NB4 (cell line): ENCODE measurements around the gene E2F8.
"Not testable (repeated sequence)": the region's sequence is repeated elsewhere in the genome, so short reads cannot be mapped to it uniquely, and the experiment has no call there.

Experiments used
- DNase-seq: peaks from one replicate; pipeline ENCODE4 v3.0.0; 2010; ENCODE audit warnings: low read depth
- H3K4me3 ChIP-seq: one replicate; pipeline ENCODE4 v1.5.1; 2011; ENCODE audit warnings: mild to moderate bottlenecking, low read depth, low read length, moderate library complexity
- MYC ChIP-seq: IDR thresholded peaks from 2 replicates; pipeline ENCODE4 v1.6.1; 2011; ENCODE audit warnings: low read depth, low read length
- POLR2A ChIP-seq: IDR thresholded peaks from 2 replicates; pipeline ENCODE4 v1.6.1; 2011; ENCODE audit warnings: mild to moderate bottlenecking; ENCODE audit not compliant: insufficient read length; ENCODE audit errors: extremely low read depth
- TF ChIP-seq, protein P1 (sequence below): IDR thresholded peaks from one replicate; pipeline ENCODE4 v1.5.1; 2012; ENCODE audit warnings: low read depth, low read length
- TF ChIP-seq, protein P2 (sequence below): IDR thresholded peaks from 2 replicates; pipeline ENCODE4 v1.6.1; 2011; ENCODE audit warnings: low read depth, low read length

E2F8 gene

DNA sequence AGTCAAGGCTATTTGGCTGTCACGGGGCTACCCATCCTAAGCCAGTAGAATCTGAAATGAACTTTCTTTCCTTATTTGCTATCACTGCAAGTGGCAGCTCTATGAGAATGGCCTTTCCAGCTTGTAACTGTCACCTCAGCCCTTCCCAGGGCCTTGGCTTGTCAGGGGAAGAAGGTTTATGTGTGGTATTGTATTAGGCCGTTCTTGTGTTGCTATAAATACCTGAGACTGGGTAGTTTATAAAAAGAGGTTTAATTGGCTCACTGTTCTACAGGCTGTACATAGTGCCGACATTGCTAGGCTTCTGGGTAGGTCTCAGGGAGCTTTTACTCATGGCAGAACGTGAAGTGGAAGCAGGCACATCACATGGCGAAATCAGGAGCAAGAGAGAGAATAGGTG lies 26.8 kb upstream of the E2F8 start:
- DNase-seq: no peak
- TF ChIP-seq, protein P1, sequence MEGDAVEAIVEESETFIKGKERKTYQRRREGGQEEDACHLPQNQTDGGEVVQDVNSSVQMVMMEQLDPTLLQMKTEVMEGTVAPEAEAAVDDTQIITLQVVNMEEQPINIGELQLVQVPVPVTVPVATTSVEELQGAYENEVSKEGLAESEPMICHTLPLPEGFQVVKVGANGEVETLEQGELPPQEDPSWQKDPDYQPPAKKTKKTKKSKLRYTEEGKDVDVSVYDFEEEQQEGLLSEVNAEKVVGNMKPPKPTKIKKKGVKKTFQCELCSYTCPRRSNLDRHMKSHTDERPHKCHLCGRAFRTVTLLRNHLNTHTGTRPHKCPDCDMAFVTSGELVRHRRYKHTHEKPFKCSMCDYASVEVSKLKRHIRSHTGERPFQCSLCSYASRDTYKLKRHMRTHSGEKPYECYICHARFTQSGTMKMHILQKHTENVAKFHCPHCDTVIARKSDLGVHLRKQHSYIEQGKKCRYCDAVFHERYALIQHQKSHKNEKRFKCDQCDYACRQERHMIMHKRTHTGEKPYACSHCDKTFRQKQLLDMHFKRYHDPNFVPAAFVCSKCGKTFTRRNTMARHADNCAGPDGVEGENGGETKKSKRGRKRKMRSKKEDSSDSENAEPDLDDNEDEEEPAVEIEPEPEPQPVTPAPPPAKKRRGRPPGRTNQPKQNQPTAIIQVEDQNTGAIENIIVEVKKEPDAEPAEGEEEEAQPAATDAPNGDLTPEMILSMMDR: no peak
- TF ChIP-seq, protein P2, sequence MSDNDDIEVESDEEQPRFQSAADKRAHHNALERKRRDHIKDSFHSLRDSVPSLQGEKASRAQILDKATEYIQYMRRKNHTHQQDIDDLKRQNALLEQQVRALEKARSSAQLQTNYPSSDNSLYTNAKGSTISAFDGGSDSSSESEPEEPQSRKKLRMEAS: no peak
- TF ChIP-seq MYC (no peak), POLR2A (no peak)
- H3K4me3 ChIP-seq: no peak overlapping the region

DNA sequence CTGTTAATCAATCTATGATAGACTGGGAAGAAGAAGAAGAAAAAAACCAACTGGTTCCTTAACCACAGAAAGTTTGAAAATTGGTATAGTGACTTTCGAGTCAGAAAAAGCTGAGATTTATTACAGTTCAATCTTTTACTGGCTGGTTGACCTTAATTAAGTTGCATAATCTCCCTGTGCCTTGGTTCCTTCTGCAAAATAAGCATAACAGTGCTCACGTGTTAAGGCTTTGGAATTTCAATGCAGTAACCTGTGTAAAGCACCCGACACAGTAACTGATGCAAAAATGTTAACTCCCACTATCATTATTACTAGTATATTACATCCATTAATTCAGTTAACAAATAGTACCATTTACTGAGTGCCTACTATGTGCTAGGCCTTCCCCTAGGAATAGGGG lies 22.6 kb upstream of the E2F8 start:
- no peak overlapping the region for H3K4me3 ChIP-seq
- no peak for TF ChIP-seq POLR2A

DNA sequence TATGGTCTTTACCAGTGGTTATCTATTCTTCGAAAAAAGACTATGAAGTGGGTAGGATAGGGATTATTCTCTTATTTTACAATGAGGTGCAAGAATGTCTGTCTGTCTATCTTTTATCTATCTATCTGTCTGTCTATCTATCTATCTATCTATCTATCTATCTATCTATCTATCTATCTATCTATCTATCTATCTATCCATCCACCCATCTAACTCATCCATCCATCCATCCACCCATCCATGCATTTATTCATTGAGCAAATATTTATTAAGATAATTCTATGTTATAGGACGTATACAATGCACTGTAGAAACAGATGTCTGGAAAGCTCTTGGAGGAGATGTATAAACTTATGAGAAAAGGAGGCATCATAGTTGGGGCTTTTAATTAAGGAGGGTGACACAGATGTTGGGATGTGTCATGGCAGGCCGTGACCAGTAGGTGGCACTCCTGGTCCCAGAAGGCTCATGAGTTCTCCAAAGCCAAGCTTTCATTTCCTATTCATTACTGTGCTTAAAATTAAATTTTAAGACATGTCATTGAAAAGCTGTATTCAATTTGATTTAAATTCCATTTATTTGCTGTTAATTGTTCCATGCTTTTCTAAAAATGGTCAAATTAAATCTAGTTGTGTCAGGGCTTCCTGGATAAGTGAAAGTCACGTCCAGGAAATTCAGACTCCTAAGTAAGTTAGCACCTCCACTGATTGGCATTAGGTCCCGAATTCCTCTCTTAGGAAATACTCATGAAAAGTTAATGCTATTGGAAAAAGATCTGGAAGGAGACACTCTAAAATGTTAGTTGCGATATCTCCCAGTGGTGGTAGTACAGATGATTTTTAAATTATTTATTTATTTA lies 19.0 kb upstream of the E2F8 start:
- H3K4me3 ChIP-seq: no peak overlapping the region
- DNase-seq: peak; percentile 64
- TF ChIP-seq MYC: no peak
- TF ChIP-seq, protein P1: peak; percentile 81

More for the DNA sequence above, 22.6 kb upstream of the E2F8 start:
- DNase-seq: no peak

DNA sequence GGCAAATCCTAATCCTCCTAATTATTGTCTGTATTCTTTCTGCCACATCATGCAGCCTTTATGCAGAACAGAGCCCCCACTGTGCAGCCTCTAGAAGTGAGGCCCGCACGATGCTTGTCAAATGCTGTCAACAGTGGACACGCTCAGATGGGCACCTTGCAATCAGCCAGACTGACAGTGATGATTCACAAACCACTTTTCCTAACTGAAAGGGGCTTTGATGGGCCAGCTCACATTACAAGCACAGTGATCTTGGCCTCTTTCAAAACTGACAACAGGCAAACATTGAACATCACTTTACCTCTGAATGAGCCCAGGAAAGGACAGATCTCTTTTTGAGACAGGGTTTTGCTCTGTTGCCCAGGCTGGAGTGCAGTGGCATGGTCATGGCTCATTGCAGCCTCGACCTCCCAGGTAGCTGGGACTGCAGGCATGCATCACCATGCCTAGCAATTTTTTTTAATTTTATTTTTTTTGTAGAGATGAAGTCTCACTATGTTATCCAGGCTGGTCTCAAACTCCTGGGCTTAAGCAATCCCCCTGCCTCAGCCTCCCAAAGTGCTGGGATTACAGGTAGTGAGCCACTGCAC lies 18.0 kb upstream of the E2F8 start:
- TF ChIP-seq, protein P1: no peak
- no peak for TF ChIP-seq MYC
- TF ChIP-seq, protein P2: no peak
- no peak for TF ChIP-seq POLR2A
- H3K4me3 ChIP-seq: no peak overlapping the region
- peak; percentile 25 for DNase-seq

DNA sequence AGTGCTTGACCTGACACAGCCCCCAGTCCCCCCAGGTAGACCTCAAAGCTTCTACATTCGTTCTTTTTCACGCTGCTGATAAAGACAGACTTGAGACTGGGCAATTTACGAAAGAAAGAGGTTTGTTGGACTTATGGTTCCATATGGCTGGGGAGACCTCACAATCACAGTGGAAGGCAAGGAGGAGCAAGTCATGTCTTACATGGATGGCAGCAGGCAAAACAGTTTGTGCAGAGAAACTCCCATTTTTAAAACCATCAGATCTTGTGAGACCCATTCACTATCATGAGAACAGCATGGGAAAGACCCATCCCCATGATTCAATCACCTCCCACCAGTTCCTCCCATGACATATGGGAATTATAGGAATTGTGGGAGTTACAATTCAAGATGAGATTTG lies 13.7 kb upstream of the E2F8 start:
- not testable (repeated sequence) for H3K4me3 ChIP-seq, DNase-seq

DNA sequence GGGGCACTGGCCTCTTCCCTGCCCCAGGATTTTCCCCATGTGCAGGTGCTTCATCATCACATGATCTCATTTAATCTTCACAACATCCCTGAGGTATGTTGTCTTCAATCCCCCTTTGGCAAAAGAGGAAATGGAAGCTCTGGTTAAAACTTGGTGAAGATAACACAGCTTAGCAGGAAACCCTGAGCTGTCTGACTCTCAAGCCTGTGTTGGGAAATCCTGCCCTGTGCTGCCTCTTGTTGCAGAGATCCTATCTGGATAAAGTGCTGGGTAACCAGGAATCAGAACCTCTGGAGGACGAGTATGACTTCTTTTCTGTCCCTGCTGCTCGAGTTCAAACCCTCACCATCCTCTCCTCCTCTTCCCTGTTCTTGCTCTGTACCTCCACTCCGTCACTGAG lies 13.1 kb upstream of the E2F8 start:
- H3K4me3 ChIP-seq: no peak overlapping the region
- peak; percentile 57 for DNase-seq
- TF ChIP-seq POLR2A (no peak), MYC (no peak)
- TF ChIP-seq, protein P2: no peak
- TF ChIP-seq, protein P1: no peak

DNA sequence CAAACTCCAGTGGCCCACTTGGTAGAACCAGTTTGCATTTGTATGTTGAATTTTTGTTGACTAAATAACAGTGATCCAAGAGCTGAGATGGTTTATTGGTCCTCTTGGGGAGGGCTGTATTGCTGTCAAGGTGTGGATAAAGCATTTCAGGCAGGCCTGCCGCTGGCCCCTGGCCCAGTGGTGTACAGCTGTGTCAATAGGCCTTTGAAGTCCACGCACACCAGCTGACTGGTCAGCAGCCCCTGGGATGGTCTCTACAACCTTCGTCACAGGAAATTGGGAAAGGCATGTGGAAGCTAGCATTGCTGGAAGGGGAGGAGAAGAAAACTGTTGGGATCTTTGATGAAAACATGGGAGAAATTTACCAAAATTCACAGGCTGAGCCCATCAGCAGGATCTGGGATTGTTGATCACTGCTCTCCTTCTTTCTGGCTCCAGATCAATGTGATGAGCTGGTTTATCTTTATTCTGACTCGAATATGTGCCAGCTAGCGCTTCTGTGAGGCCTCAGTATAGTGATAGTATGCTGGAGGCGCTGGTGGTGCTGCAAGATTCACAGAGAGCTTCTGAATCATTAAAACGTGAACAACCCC lies 12.5 kb upstream of the E2F8 start:
- no peak overlapping the region for H3K4me3 ChIP-seq
- TF ChIP-seq MYC: no peak
- TF ChIP-seq POLR2A: no peak
- TF ChIP-seq, protein P2: no peak
- TF ChIP-seq, protein P1: no peak
- no peak for DNase-seq
